ENCODE results near the gene MIR17HG. TPM values are rescaled to one million over a fixed set of nuclear protein-coding genes. Genes with fewer than 3 reads are reported as not detected.

MIR17HG gene
- total RNA-seq, 4 donors from 2014 or later, result 0.78 to 2.7 (median 1.3) TPM

DNA sequence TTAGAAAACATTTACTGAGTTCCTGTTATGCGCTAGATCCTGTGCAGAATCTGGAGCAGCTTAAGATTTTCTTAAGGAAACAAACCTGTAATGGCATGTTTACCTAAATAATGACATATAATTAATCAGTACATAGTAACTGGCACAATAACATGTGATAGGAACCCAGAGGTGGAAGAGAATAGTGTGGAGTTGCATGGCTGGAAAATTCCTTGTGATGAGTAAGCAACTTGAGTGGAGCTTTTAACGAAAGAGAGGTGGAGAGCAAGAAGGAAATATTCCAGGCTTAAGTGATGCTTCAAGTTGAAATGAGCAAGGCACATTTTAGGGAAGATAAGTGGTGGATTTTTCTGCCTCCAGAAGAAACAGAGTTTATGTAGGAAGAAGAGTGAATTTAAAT is 41.7 kb downstream of the MIR17HG start:
- TF ChIP-seq POLR2A (IDR thresholded peaks at IDR 0.05), result no peak
- TF ChIP-seq, protein P1, sequence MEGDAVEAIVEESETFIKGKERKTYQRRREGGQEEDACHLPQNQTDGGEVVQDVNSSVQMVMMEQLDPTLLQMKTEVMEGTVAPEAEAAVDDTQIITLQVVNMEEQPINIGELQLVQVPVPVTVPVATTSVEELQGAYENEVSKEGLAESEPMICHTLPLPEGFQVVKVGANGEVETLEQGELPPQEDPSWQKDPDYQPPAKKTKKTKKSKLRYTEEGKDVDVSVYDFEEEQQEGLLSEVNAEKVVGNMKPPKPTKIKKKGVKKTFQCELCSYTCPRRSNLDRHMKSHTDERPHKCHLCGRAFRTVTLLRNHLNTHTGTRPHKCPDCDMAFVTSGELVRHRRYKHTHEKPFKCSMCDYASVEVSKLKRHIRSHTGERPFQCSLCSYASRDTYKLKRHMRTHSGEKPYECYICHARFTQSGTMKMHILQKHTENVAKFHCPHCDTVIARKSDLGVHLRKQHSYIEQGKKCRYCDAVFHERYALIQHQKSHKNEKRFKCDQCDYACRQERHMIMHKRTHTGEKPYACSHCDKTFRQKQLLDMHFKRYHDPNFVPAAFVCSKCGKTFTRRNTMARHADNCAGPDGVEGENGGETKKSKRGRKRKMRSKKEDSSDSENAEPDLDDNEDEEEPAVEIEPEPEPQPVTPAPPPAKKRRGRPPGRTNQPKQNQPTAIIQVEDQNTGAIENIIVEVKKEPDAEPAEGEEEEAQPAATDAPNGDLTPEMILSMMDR (IDR thresholded peaks at IDR 0.05), result no peak
- intact Hi-C loops (cut with DNase I; ENCODE audit: low total_unique reads), result no loop called here
- 55 to 61% methylated on average over 2 of the region's 2 CpGs for WGBS, 2 donors
- no peak for DNase-seq (ENCODE audit: low spot score in 2 of 2)
- H3K4me3 ChIP-seq (ENCODE audit: low read depth, poor library complexity, severe bottlenecking), result no peak overlapping the region

DNA sequence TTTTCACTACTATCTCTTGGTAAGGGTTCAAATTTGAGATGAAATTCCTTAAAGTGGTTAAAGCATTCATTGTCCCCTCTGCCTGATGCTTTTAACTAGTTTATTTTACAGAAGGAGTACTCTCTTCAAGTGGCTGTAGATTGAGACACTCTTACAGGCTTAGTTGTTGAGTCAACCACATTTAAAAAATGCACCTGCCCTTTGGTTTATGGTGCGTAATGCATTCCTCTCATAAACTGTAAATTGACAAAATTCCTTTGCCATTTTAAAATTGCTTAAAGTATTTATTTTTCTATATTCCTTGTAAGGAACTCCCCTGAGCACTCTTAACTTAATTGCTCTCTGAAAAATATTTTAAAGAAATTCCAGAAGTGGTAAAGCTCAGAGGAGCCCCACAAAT is 50.1 kb downstream of the MIR17HG start:
- no peak for DNase-seq (ENCODE audit: low spot score in 2 of 2)
- 94 to 97% methylated on average over 1 of the region's 1 CpG for WGBS, 2 donors
- no peak for TF ChIP-seq POLR2A (IDR thresholded peaks at IDR 0.05)
- TF ChIP-seq, protein P1 (IDR thresholded peaks at IDR 0.05), result no peak
- intact Hi-C loops (cut with DNase I; ENCODE audit: low total_unique reads), result no loop called here
- H3K4me3 ChIP-seq (ENCODE audit: low read depth, poor library complexity, severe bottlenecking), result no peak overlapping the region

DNA sequence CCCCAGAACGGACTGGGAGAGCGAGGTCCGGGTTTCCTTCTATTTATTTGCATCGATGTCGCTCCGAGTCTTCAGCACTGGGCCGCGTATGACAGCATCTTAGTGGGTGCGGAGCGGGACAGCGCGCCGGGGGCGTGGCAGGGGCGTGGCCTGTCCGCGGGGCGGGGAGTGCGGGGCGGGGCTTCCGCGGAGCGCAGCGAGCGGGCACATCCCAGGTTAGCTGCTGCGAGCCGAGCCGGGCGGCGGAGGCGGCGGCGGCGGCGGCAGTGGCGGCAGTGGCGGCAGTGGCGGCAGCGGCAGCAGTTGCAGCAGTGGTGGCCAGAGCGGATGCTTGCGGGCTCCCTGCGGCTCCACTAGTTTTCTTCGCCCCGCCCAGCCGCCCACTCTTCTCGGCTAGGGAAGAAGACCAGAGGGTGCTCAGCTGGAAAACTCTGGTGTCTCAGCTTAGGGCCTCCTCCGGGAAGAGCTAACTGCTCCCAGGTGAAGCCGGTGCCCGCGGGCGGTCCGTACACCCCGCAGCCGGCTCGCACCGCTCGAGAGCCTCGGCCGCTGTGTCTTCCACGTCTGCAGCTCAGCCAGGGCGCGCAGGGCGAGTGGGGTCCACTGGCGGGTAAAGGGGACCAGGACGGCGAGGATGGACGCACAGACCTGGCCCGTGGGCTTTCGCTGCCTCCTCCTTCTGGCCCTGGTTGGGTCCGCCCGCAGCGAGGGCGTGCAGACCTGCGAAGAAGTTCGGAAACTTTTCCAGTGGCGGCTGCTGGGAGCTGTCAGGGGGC is 51.1 kb downstream of the MIR17HG start, which contains the start of gene GPC5:
TSS of gene GPC5 (plus strand) at position 209 of the 776 bp plus-strand sequence.
- 2% methylated on average over 16 to 61 of the region's 76 CpGs for WGBS, 2 donors
- intact Hi-C loops (cut with DNase I; ENCODE audit: low total_unique reads), result no loop called here
- DNase-seq (ENCODE audit: low spot score in 2 of 2), result peak; percentile 45 to 93
- TF ChIP-seq, protein P1 (IDR thresholded peaks at IDR 0.05), result no peak
- no peak for TF ChIP-seq POLR2A (IDR thresholded peaks at IDR 0.05)
- H3K4me3 ChIP-seq (ENCODE audit: low read depth, poor library complexity, severe bottlenecking), result peak within 1 kb of the TSS; percentile 24

DNA sequence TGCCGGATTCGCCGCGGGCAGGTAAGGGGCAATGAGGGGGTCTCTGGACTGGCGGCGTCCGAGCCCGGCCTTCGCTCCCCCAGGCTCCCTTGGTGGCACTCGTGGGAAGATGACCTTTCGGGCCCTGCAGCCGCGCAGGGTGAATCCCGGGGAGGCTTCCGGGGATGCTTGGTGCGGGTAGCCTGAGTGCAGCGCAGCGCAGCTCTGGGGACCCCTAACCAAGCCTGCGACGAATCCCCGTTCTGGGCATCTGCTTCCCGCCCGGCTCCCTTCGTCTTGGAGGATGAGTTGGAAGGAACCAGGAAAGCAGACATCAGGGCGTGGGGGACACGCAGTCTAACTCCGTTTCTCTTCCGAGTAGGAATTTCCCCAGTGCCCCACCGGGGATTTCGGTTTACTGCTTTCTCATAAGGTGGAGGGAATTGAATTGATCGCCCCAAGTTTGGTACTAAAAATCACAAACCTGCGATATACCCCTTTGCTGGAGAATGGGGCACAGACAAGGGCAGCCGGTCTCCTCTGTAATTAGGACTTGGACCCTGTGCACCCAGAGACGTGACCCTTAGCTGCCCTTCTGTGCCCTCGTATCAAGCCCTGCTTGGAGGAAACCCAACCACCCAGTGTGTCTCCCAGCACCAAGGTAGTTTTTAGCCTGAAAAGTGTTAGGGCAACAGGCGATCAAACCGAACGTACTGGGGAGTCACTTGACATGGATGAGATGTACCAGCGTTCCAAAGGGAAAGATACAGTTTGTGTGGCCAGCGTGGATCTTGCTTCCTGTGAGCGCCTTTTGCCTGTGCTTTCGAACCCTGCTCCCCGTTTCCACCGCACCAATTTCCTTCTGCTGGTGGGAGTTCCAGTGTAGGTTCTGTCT is 51.9 kb downstream of the MIR17HG start:
- intact Hi-C loops (cut with DNase I; ENCODE audit: low total_unique reads), result no loop called here
- TF ChIP-seq POLR2A (IDR thresholded peaks at IDR 0.05), result no peak
- TF ChIP-seq, protein P1 (IDR thresholded peaks at IDR 0.05), result no peak
- WGBS, 2 donors, result 27 to 28% methylated on average over 41 to 43 of the region's 44 CpGs
- DNase-seq (ENCODE audit: low spot score in 2 of 2), result no peak
- H3K4me3 ChIP-seq (ENCODE audit: low read depth, poor library complexity, severe bottlenecking), result peak overlapping the region; percentile 24

DNA sequence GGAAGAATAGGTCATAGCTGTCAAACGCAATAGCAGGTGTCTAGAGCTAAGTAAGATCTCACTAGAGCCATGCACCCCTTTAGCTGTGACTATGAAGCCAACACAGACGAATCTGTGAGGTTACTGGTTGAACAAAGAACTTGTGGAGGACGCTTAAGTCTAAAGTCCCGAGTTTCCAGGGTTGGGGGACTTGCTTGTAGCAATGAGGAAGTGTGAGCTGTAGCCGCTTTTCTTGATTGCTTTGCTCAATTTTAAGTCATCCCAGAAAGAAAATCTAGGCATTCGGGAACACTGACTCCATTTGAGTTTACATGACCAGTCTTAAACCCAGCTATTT is 52.5 kb downstream of the MIR17HG start:
- intact Hi-C loops (cut with DNase I; ENCODE audit: low total_unique reads), result no loop called here
- 60 to 73% methylated on average over 6 of the region's 6 CpGs for WGBS, 2 donors

More for the DNA sequence above, 52.5 kb downstream of the MIR17HG start:
- DNase-seq (ENCODE audit: low spot score in 2 of 2), result no peak
- TF ChIP-seq POLR2A (IDR thresholded peaks at IDR 0.05), result no peak
- TF ChIP-seq, protein P1 (IDR thresholded peaks at IDR 0.05), result no peak
- H3K4me3 ChIP-seq (ENCODE audit: low read depth, poor library complexity, severe bottlenecking), result no peak overlapping the region

Measured in lower leg skin (tissue), 4 donors.